Fibroblast of lung (primary cell): ENCODE data around the gene GXYLT1.

ENCODE experiments used
- CTCF ChIP-seq, 2 donors: IDR thresholded peaks in 1 of 2; conservative IDR thresholded peaks in 1 of 2; 1 replicate in 1 of 2; 2 replicates in 1 of 2; pipeline ENCODE4 v1.5.1; 2011 to 2012; ENCODE audit warnings: low read length in 2 of 2, control low read depth in 1 of 2, inconsistent platforms in 1 of 2, low read depth in 1 of 2, mild to moderate bottlenecking in 1 of 2
- EZH2 ChIP-seq: IDR thresholded peaks from 2 replicates; pipeline ENCODE4 v1.5.1; 2012; ENCODE audit warnings: low read length, control low read depth, mild to moderate bottlenecking; ENCODE audit errors: missing control alignments

- no peak for TF ChIP-seq CTCF (conservative IDR thresholded peaks at IDR 0.05 in 1 of 2, IDR thresholded peaks at IDR 0.05 in 1 of 2; ENCODE audit: low read depth in 1 of 2, low read length in 2 of 2)
- no peak for TF ChIP-seq EZH2
These were observed 25.5 kb downstream of the GXYLT1 start for GRCh38 chr12:42119085-42119633.
